PC-9 (cell line): Measurements from ENCODE around the gene COL4A6. TPM values are rescaled to one million over a fixed set of nuclear protein-coding genes. Genes with fewer than 3 reads are reported as not detected.

Experiments
- BruUV-seq: library from RNA; stranded (reverse); fragments of 400-500 nt; replicated peaks from 2 replicates; lab custom pipeline; 2021; lab: Mats Ljungman, UMichigan
- CTCF ChIA-PET: fragments of 300-600 bp; sonication (Branson Sonifier 250); formaldehyde crosslinking; loops from one replicate; lab custom pipeline; 2022; ENCODE audit warnings: antibody characterized with exemption; lab: Charles Lee
- POLR2A ChIA-PET: fragments of 300-600 bp; sonication (Branson Sonifier 250); formaldehyde crosslinking; loops from one replicate; lab custom pipeline; 2022; ENCODE audit warnings: antibody characterized with exemption; ENCODE audit not compliant: unreplicated experiment; lab: Charles Lee
- DNase-seq, 2 experiments: peaks; one replicate each; pipeline versions ENCODE4 v3.0.0 to v3.0.0-alpha.2; 2015 to 2022; ENCODE audit warnings: mixed read lengths in 1 of 2
- H2AFZ ChIP-seq: fragments of 200-600 bp; sonication (generic); 2 replicates; pipeline ENCODE4 v1.8.1; 2017; ENCODE audit warnings: antibody characterized with exemption
- H3F3A ChIP-seq: fragments of 200-600 bp; sonication (generic); 2 replicates; pipeline ENCODE4 v1.8.1; 2017; ENCODE audit warnings: antibody characterized with exemption, mild to moderate bottlenecking, low read depth; ENCODE audit not compliant: insufficient read depth
- H3K27ac ChIP-seq: fragments of 200-600 bp; sonication (generic); 2 replicates; pipeline ENCODE4 v1.6.1; 2016; ENCODE audit warnings: mixed run types
- H3K27me3 ChIP-seq: fragments of 200-600 bp; sonication (generic); 2 replicates; pipeline ENCODE4 v1.6.1; 2016; ENCODE audit warnings: low read depth, mixed run types; ENCODE audit not compliant: insufficient read depth
- H3K36me3 ChIP-seq: fragments of 200-600 bp; sonication (generic); 2 replicates; pipeline ENCODE4 v1.6.1; 2016; ENCODE audit warnings: low read depth, mixed run types
- H3K4me1 ChIP-seq: fragments of 200-600 bp; sonication (generic); replicated peaks from 2 replicates; pipeline ENCODE4 v1.6.1; 2016; ENCODE audit warnings: mixed run types; ENCODE audit not compliant: insufficient read depth
- H3K4me2 ChIP-seq: fragments of 200-600 bp; sonication (generic); 2 replicates; pipeline ENCODE4 v1.6.1; 2017; ENCODE audit warnings: mixed run types
- H3K4me3 ChIP-seq: fragments of 200-600 bp; sonication (generic); 2 replicates; pipeline ENCODE4 v1.6.1; 2016; ENCODE audit warnings: mixed run types
- H3K79me2 ChIP-seq: fragments of 200-600 bp; sonication (generic); 2 replicates; pipeline ENCODE4 v1.6.1; 2017; ENCODE audit warnings: low read depth, mixed run types
- H3K9me2 ChIP-seq: fragments of 200-600 bp; sonication (generic); 2 replicates; pipeline ENCODE4 v1.8.1; 2017; ENCODE audit warnings: mild to moderate bottlenecking; ENCODE audit not compliant: insufficient read depth
- H3K9me3 ChIP-seq: fragments of 200-600 bp; sonication (generic); 2 replicates; pipeline ENCODE4 v1.8.1; 2016; ENCODE audit warnings: low read depth; ENCODE audit not compliant: insufficient read depth
- H4K20me1 ChIP-seq: fragments of 200-600 bp; sonication (generic); 2 replicates; pipeline ENCODE4 v1.8.1; 2017; ENCODE audit not compliant: insufficient read depth
- EZH2 ChIP-seq: fragments of 200-600 bp; sonication (generic); IDR thresholded peaks from 2 replicates; pipeline ENCODE4 v1.8.0; 2017; ENCODE audit warnings: antibody characterized with exemption, low read depth
- intact Hi-C: fragments of 100-400 bp; cut with micrococcal nuclease; formaldehyde crosslinking; loops from one replicate; pipeline ENCODE4 v1.10.0; 2022; ENCODE audit not compliant: unreplicated experiment
- total RNA-seq: library from RNA; stranded (reverse); gene quantifications from 2 replicates; pipeline ENCODE4 v1.2.3, GENCODE V29; 2021
- TF ChIP-seq, protein P1 (sequence below): fragments of 200-600 bp; sonication (generic); conservative IDR thresholded peaks from 2 replicates; pipeline ENCODE4 v1.6.1; 2017; ENCODE audit warnings: mixed run types, antibody characterized with exemption, mild to moderate bottlenecking, moderate library complexity

The COL4A6 gene
- total RNA-seq, 1 experiment from 2014 or later, result 15.5 TPM

DNA sequence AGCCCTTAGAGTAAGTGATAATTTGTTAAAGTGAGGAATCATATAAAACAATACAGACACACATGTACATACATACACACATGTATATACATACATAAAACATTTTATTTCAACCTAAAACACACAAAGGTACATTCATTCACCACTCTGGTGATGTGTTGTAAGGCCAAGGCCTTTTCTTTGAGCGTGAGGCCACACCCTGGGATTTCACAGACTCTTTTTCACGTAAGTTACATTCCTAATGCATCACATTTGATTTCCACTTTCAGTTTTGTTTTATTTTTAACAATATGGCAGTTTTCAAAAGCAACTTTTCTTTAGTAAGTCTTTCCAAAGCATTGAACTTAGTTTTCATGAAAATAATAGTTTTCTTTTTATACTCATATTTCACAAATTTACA, 170.7 kb downstream of the COL4A6 start:
- intact Hi-C loops, result no loop called here
- no peak overlapping the region for H3K27ac ChIP-seq
- H4K20me1 ChIP-seq, result no peaks in the 10 kb centered on the region
- H3K27me3 ChIP-seq, result no peaks in the 10 kb centered on the region
- H3K4me1 ChIP-seq, result no peaks in the 10 kb centered on the region
- POLR2A ChIA-PET, result no interaction called here
- H3F3A ChIP-seq, result no peaks in the 10 kb centered on the region
- H3K4me3 ChIP-seq, result no peak overlapping the region
- no peaks in the 10 kb centered on the region for H3K9me3 ChIP-seq
- no peaks in the 10 kb centered on the region for H3K9me2 ChIP-seq
- CTCF ChIA-PET, result no interaction called here
- no peaks in the 10 kb centered on the region for H3K36me3 ChIP-seq
- TF ChIP-seq EZH2, result no peak
- TF ChIP-seq, protein P1, sequence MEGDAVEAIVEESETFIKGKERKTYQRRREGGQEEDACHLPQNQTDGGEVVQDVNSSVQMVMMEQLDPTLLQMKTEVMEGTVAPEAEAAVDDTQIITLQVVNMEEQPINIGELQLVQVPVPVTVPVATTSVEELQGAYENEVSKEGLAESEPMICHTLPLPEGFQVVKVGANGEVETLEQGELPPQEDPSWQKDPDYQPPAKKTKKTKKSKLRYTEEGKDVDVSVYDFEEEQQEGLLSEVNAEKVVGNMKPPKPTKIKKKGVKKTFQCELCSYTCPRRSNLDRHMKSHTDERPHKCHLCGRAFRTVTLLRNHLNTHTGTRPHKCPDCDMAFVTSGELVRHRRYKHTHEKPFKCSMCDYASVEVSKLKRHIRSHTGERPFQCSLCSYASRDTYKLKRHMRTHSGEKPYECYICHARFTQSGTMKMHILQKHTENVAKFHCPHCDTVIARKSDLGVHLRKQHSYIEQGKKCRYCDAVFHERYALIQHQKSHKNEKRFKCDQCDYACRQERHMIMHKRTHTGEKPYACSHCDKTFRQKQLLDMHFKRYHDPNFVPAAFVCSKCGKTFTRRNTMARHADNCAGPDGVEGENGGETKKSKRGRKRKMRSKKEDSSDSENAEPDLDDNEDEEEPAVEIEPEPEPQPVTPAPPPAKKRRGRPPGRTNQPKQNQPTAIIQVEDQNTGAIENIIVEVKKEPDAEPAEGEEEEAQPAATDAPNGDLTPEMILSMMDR, result no peak
- DNase-seq, result no peak
- no peak overlapping the region for H3K4me2 ChIP-seq
- no peak overlapping the region for H2AFZ ChIP-seq
- H3K79me2 ChIP-seq, result no peaks in the 10 kb centered on the region
- no TSS peak for BruUV-seq

DNA sequence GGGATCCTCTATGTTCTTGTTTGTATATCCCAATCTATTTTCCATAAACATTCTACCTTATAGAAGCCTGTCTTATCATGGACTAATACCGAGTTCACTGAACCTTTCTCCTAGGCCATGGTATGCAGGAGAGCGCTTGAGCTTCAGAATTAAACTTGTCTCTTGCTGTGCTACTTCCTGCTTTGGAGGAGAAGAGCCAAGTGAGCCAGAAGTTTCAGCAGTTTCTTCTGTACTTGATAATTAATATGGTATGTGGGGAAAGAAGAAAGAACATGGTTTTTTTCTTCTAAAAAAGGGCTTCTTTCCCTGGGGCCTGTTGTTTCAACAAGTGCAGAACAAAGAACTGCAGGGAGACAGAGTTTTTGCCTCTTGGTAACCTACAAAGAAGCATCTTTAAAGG, 173.8 kb downstream of the COL4A6 start:
- CTCF ChIA-PET, result no interaction called here
- Histone ChIP-seq H3K9me3 (0 out of 2 replicates have a peak, but pooled peaks cover 4% of the 10 kb centered on the region), H3K4me3 (no peak overlapping the region), H3K79me2 (no peaks in the 10 kb centered on the region), H3K9me2 (no peaks in the 10 kb centered on the region), H3F3A (no peaks in the 10 kb centered on the region), H3K27ac (no peak overlapping the region), H3K36me3 (no peaks in the 10 kb centered on the region), H3K4me1 (peaks cover 7% of the 10 kb centered on the region; the same call in 1 of the 2 replicates), H4K20me1 (no peaks in the 10 kb centered on the region), H3K27me3 (no peaks in the 10 kb centered on the region), H2AFZ (no peak overlapping the region), H3K4me2 (no peak overlapping the region)
- POLR2A ChIA-PET, result no interaction called here
- intact Hi-C loops, result no loop called here
- DNase-seq, result no peak
- TF ChIP-seq, protein P1, result no peak
- TF ChIP-seq EZH2, result no peak
- BruUV-seq, result no TSS peak

DNA sequence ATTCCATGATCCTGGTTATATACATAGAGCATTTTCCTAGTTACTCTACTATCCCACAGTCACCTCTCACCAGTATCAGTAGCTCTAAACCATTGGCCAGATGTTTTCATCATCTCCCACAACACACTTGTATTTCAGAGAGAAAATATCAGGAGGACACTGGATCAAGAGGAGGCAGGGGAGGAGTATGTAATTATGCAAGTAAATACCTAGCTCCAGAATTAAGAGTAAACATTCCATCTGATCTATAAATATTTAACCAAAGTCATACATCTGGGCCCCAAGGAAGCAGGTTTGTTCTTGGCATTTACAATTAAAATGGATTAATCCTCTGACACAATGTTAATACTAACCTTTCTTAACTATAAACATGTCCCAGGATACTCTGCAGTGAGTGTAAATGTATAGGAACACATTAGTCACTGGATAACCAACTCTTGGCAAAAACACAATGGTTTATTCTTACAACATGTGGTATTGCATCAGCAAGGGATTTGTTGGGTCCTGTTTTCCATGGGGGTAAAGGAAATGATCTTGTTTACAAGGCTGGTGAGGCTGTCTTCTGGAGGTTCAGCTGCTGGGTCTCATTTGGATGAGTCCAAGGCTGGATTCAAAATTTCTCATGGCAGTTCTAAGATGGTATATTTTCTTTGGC, 176.5 kb downstream of the COL4A6 start:
- ChIA-PET CTCF (no interaction called here), POLR2A (no interaction called here)
- Histone ChIP-seq H3K4me2 (no peak overlapping the region), H3K9me3 (0 out of 2 replicates have a peak, but pooled peaks cover 4% of the 10 kb centered on the region), H3K36me3 (no peaks in the 10 kb centered on the region), H3K27ac (no peak overlapping the region), H2AFZ (no peak overlapping the region), H3K27me3 (no peaks in the 10 kb centered on the region), H3K9me2 (no peaks in the 10 kb centered on the region), H3K4me3 (no peak overlapping the region), H3K79me2 (no peaks in the 10 kb centered on the region), H3K4me1 (peaks cover 19% of the 10 kb centered on the region), H3F3A (no peaks in the 10 kb centered on the region), H4K20me1 (no peaks in the 10 kb centered on the region)
- no TSS peak for BruUV-seq
- no peak for TF ChIP-seq EZH2
- TF ChIP-seq, protein P1, result no peak
- intact Hi-C loops, result no loop called here
- DNase-seq, result no peak
